IMR-90 (cell line): ENCODE results near the gene LCE1E. TPM values are rescaled to one million over a fixed set of nuclear protein-coding genes. Genes with fewer than 3 reads are reported as not detected.
A peak's percentile ranks its signal among the peaks of the same experiment; 100 is the strongest.

Source experiments
- ATAC-seq: fragments of 200-7000 bp; cut with Tn5 transposase; 2 replicates; pipeline ENCODE4 v1.9.1; 2020; ENCODE audit warnings: low read depth, mild to moderate bottlenecking, moderate library complexity
- BruUV-seq: library from RNA; stranded (reverse); fragments of 400-500 nt; replicated peaks from 2 replicates; lab custom pipeline; 2021; lab: Mats Ljungman, UMichigan
- CTCF ChIA-PET: fragments of 300-600 bp; formaldehyde crosslinking; extraction: SDS; loops from one replicate; lab custom pipeline; 2021; ENCODE audit warnings: antibody characterized with exemption; lab: Yijun Ruan, JAX
- POLR2A ChIA-PET: fragments of 300-600 bp; sonication (Branson Sonifier 250); formaldehyde crosslinking; loops from one replicate; lab custom pipeline; 2022; ENCODE audit warnings: antibody characterized with exemption; ENCODE audit not compliant: unreplicated experiment; lab: Charles Lee
- DNase-seq: peaks from one replicate; pipeline ENCODE4 v3.0.0; 2013
- H2AFZ ChIP-seq: replicated peaks from 2 replicates; pipeline ENCODE3; 2013; ENCODE audit warnings: low read length, mild to moderate bottlenecking; ENCODE audit not compliant: poor library complexity
- H2AK5ac ChIP-seq: 2 replicates; pipeline ENCODE4 v1.6.1; 2013; ENCODE audit warnings: low read depth, low read length, inconsistent platforms
- H2AK9ac ChIP-seq: replicated peaks from 2 replicates; pipeline ENCODE3; 2013; ENCODE audit warnings: mild to moderate bottlenecking, low read depth, low read length, moderate library complexity; ENCODE audit not compliant: poor library complexity
- H2BK120ac ChIP-seq: 2 replicates; pipeline ENCODE4 v1.6.1; 2013; ENCODE audit warnings: low read depth, low read length, inconsistent platforms
- H2BK15ac ChIP-seq: 3 replicates; pipeline ENCODE4 v1.6.1; 2013; ENCODE audit warnings: low read depth, low read length, inconsistent platforms
- H2BK20ac ChIP-seq: 2 replicates; pipeline ENCODE4 v1.6.1; 2013; ENCODE audit warnings: low read depth, mild to moderate bottlenecking, inconsistent platforms, low read length, moderate library complexity
- H2BK5ac ChIP-seq: 2 replicates; pipeline ENCODE4 v1.6.1; 2013; ENCODE audit warnings: mild to moderate bottlenecking, low read depth, low read length, inconsistent platforms; ENCODE audit not compliant: poor library complexity, severe bottlenecking
- H3K14ac ChIP-seq: replicated peaks from 2 replicates; pipeline ENCODE4 v1.6.1; 2013; ENCODE audit warnings: low read depth, low read length, inconsistent platforms
- H3K18ac ChIP-seq: 2 replicates; pipeline ENCODE4 v1.6.1; 2013; ENCODE audit warnings: low read depth, low read length, control low read depth
- H3K23ac ChIP-seq: 2 replicates; pipeline ENCODE4 v1.6.1; 2013; ENCODE audit warnings: low read depth, low read length, inconsistent platforms
- H3K27ac ChIP-seq: 2 replicates; pipeline ENCODE4 v1.5.1; 2013; ENCODE audit warnings: mild to moderate bottlenecking, control low read depth, low read length; ENCODE audit not compliant: insufficient read depth
- H3K27me3 ChIP-seq: 2 replicates; pipeline ENCODE4 v1.6.1; 2013; ENCODE audit warnings: low read length; ENCODE audit not compliant: control insufficient read depth, insufficient read depth
- H3K36me3 ChIP-seq: 2 replicates; pipeline ENCODE4 v1.6.1; 2013; ENCODE audit warnings: low read length, mixed read lengths; ENCODE audit not compliant: control insufficient read depth, insufficient read depth
- H3K4ac ChIP-seq: 2 replicates; pipeline ENCODE4 v1.6.1; 2013; ENCODE audit warnings: low read depth, low read length, inconsistent platforms
- H3K4me1 ChIP-seq: 2 replicates; pipeline ENCODE4 v1.6.1; 2013; ENCODE audit warnings: low read length, mixed read lengths; ENCODE audit not compliant: control insufficient read depth, insufficient read depth
- H3K4me2 ChIP-seq: 2 replicates; pipeline ENCODE4 v1.6.1; 2013; ENCODE audit warnings: low read depth, mild to moderate bottlenecking, control low read depth, low read length, moderate library complexity
- H3K4me3 ChIP-seq: 2 replicates; pipeline ENCODE4 v1.5.1; 2013; ENCODE audit warnings: low read depth, mild to moderate bottlenecking, control low read depth, low read length, moderate library complexity; ENCODE audit not compliant: insufficient read depth
- H3K56ac ChIP-seq: 2 replicates; pipeline ENCODE4 v1.6.1; 2013; ENCODE audit warnings: low read length, inconsistent platforms; ENCODE audit not compliant: insufficient read depth; ENCODE audit errors: extremely low read depth
- H3K79me1 ChIP-seq, 2 experiments: 2 replicates each; pipeline ENCODE4 v1.6.1; 2013; ENCODE audit warnings: low read length in 2 of 2, inconsistent platforms in 1 of 2, low read depth in 1 of 2
- H3K9ac ChIP-seq: 2 replicates; pipeline ENCODE4 v1.6.1; 2013; ENCODE audit warnings: low read depth, low read length, control low read depth
- H3K9me1 ChIP-seq: 2 replicates; pipeline ENCODE4 v1.6.1; 2013; ENCODE audit warnings: low read length, inconsistent platforms; ENCODE audit not compliant: insufficient read depth
- H3K9me3 ChIP-seq: 2 replicates; pipeline ENCODE4 v1.6.1; 2013; ENCODE audit warnings: low read length; ENCODE audit not compliant: control insufficient read depth, insufficient read depth
- H4K20me1 ChIP-seq: 2 replicates; pipeline ENCODE4 v1.6.1; 2013; ENCODE audit warnings: low read length, inconsistent platforms; ENCODE audit not compliant: insufficient read depth
- H4K5ac ChIP-seq: 2 replicates; pipeline ENCODE4 v1.6.1; 2013; ENCODE audit warnings: mild to moderate bottlenecking, low read depth, low read length, control low read depth
- H4K8ac ChIP-seq, 2 experiments: 2 replicates each; pipeline ENCODE4 v1.6.1; 2013; ENCODE audit warnings: low read depth in 2 of 2, low read length in 2 of 2, control low read depth in 1 of 2, inconsistent platforms in 1 of 2
- H4K91ac ChIP-seq: 2 replicates; pipeline ENCODE4 v1.6.1; 2013; ENCODE audit warnings: low read depth, low read length, inconsistent platforms; ENCODE audit not compliant: insufficient read depth
- BHLHE40 ChIP-seq: fragments of 150-350 bp; IDR thresholded peaks from 2 replicates; pipeline ENCODE4 v1.6.1; 2016; ENCODE audit warnings: mild to moderate bottlenecking, low read depth, low read length
- CEBPB ChIP-seq: IDR thresholded peaks from 2 replicates; pipeline ENCODE4 v1.6.1; 2012; ENCODE audit warnings: low read depth, low read length, improper control_type of control experiment
- ELK1 ChIP-seq: fragments of 150-350 bp; IDR thresholded peaks from 2 replicates; pipeline ENCODE4 v1.6.1; 2016; ENCODE audit warnings: low read depth, mild to moderate bottlenecking, low read length, moderate library complexity, borderline replicate concordance
- MAFK ChIP-seq: IDR thresholded peaks from 2 replicates; pipeline ENCODE4 v1.6.1; 2012; ENCODE audit warnings: low read depth, low read length, improper control_type of control experiment
- MAZ ChIP-seq: IDR thresholded peaks from 2 replicates; pipeline ENCODE4 v1.6.1; 2012; ENCODE audit warnings: low read depth, mild to moderate bottlenecking, low read length, improper control_type of control experiment, moderate library complexity, borderline replicate concordance
- NFE2L2 ChIP-seq: fragments of 150-350 bp; IDR thresholded peaks from 2 replicates; pipeline ENCODE4 v1.6.1; 2016; ENCODE audit warnings: low read depth, mild to moderate bottlenecking, low read length
- POLR2A ChIP-seq: IDR thresholded peaks from 2 replicates; pipeline ENCODE4 v1.6.1; 2012; ENCODE audit warnings: mild to moderate bottlenecking, low read depth, low read length
- WGBS, 2 experiments: methylation state at CpG; one replicate each; pipeline versions ENCODE4 v1.1.5 to v1.1.7; 2013; ENCODE audit warnings: missing lambda C conversion rate in 2 of 2; ENCODE audit not compliant: insufficient read length in 1 of 2; ENCODE audit errors: extremely low coverage in 2 of 2; 5-methylcytosine and 5-hydroxymethylcytosine counted together
- dilution Hi-C: fragments of 300-500 bp; cut with HindIII; formaldehyde crosslinking; loops from one replicate; pipeline ENCODE4 v1.14.3; 2018; ENCODE audit warnings: low sequenced_read_pairs; ENCODE audit not compliant: unreplicated experiment
- in situ Hi-C: fragments of 300-500 bp; cut with MboI; formaldehyde crosslinking; loops from 3 replicates; pipeline ENCODE4 v1.14.3; 2019; ENCODE audit warnings: low sequenced_read_pairs, inconsistent platforms, mixed read lengths
- intact Hi-C: fragments of 100-400 bp; cut with micrococcal nuclease; formaldehyde crosslinking; loops from 2 replicates; pipeline ENCODE4 v1.10.0; 2022
- polyA plus RNA-seq, 3 experiments: library from polyadenylated mRNA; depleted of rRNA; stranded (reverse); fragments of >200 nt; gene quantifications; 2 replicates each; pipeline ENCODE4 v1.2.3, GENCODE V29; 2012; ENCODE audit warnings: low replicate concordance in 1 of 3
- total RNA-seq: library from RNA; depleted of rRNA; stranded (reverse); fragments of >200 nt; gene quantifications from 2 replicates; pipeline ENCODE4 v1.2.3, GENCODE V29; 2012
- TF ChIP-seq, protein P1 (sequence below): fragments of 150-350 bp; IDR thresholded peaks from 2 replicates; pipeline ENCODE4 v1.6.1; 2017; ENCODE audit warnings: mild to moderate bottlenecking, antibody characterized with exemption, low read length, low read depth

LCE1E gene
- total and polyA plus RNA-seq, 2 of the 4 experiments (the other 2 are of a cell fraction): not detected

DNA sequence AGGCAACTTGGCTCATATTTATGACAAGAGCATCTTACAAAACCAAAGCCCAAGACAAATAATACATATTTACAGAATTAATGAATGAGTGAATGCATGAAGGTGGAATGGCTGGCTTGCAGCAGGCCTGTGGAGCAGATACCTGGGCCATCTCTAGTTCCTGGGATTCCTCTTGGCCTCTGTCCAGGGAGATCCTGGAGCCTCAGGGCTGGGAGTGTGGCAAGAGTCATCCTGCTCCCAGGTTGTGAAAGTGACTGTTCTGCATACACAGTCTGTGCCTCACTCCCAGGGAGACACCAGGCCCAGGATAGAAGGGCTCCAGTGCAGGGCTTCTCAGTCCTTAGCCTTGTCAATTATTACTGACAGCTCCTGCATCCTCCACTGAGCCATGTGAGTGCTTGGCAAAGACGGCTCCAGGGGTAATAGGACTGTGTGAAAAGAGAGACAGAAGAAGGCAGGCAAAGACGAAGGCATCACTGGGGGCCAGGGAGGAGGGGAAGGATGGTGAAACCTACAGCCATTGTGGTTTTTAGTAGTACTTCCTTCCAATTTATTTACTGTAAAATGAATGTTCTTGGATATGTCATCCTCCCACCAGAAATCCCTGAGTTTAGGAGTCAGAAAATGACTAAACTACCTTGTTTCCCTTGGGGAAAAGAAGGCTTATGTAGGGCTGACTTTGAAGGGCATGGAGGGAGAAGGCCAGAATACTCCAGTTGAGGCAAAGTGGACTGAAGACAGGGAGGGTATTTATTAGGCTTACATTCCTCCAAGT lies 42.5 kb upstream of the LCE1E start:
- intact Hi-C loops: no loop called here

More for the DNA sequence above, 42.5 kb upstream of the LCE1E start:
- no peak overlapping the region for H2AK9ac ChIP-seq
- no peak overlapping the region for H3K27ac ChIP-seq
- H4K20me1 ChIP-seq: no peaks in the 10 kb centered on the region
- H3K9ac ChIP-seq: no peak overlapping the region
- no peak overlapping the region for H4K91ac ChIP-seq
- no peaks in the 10 kb centered on the region for H3K36me3 ChIP-seq
- no peak overlapping the region for H3K56ac ChIP-seq
- no peak overlapping the region for H3K4ac ChIP-seq
- H3K4me3 ChIP-seq: no peak overlapping the region
- in situ Hi-C loops: no loop called here
- no peaks in the 10 kb centered on the region; the same call in 1 of the 2 replicates for H3K4me1 ChIP-seq
- no peaks in the 10 kb centered on the region for H3K27me3 ChIP-seq
- ChIA-PET POLR2A (no interaction called here), CTCF (no interaction called here)
- H3K14ac ChIP-seq: no peak overlapping the region
- no peaks in the 10 kb centered on the region for H3K9me1 ChIP-seq
- no peaks in the 10 kb centered on the region for H3K79me1 ChIP-seq
- H3K4me2 ChIP-seq: no peak overlapping the region
- DNase-seq (peak; percentile 2), ATAC-seq (no peak)
- BruUV-seq: no TSS peak
- dilution Hi-C loops: no loop called here
- H2BK5ac ChIP-seq: no peak overlapping the region
- H2BK15ac ChIP-seq: no peak overlapping the region
- no peak overlapping the region for H2AK5ac ChIP-seq
- no CpG with 5 or more reads among the region's 2 CpGs for WGBS, 2 experiments
- H4K5ac ChIP-seq: no peak overlapping the region
- no peak overlapping the region for H2BK120ac ChIP-seq
- H3K23ac ChIP-seq: no peak overlapping the region
- no peak overlapping the region for H2AFZ ChIP-seq
- no peaks in the 10 kb centered on the region for H3K9me3 ChIP-seq
- no peak overlapping the region for H3K18ac ChIP-seq
- H2BK20ac ChIP-seq: no peak overlapping the region
- no peak for TF ChIP-seq MAZ
- no peak for TF ChIP-seq ELK1
- TF ChIP-seq NFE2L2: no peak
- no peak for TF ChIP-seq BHLHE40
- no peak for TF ChIP-seq POLR2A
- TF ChIP-seq MAFK: no peak
- no peak for TF ChIP-seq CEBPB
- TF ChIP-seq, protein P1, sequence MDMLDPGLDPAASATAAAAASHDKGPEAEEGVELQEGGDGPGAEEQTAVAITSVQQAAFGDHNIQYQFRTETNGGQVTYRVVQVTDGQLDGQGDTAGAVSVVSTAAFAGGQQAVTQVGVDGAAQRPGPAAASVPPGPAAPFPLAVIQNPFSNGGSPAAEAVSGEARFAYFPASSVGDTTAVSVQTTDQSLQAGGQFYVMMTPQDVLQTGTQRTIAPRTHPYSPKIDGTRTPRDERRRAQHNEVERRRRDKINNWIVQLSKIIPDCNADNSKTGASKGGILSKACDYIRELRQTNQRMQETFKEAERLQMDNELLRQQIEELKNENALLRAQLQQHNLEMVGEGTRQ: no peak
- H4K8ac ChIP-seq: no peak overlapping the region
